Measurements from ENCODE around the gene RBM10.

The RBM10 gene

GRCh38 chrX:47218280-47218919 is 73.4 kb downstream of the RBM10 start, which contains the start of gene CDK16:
Gene CDK16, plus strand, starts transcription at chrX:47218681. Its CDS starts 4,877 bp downstream, at chrX:47223558.
- DNase-seq (ENCODE audit: low spot score): peak; percentile 79

- DNase-seq (ENCODE audit: low spot score): peak; percentile 7
Measured at GRCh38 chrX:47218920-47219815, 74.1 kb downstream of the RBM10 start.

GRCh38 chrX:47221756-47222155 is 76.7 kb downstream of the RBM10 start:
- no peak for DNase-seq (ENCODE audit: low spot score)

GRCh38 chrX:47222751-47223350 is 77.8 kb downstream of the RBM10 start:
- no peak for DNase-seq (ENCODE audit: low spot score)

GRCh38 chrX:47223476-47224250 is 78.6 kb downstream of the RBM10 start:
- DNase-seq (ENCODE audit: low spot score): no peak

- DNase-seq (ENCODE audit: low spot score): no peak
Measured at GRCh38 chrX:47224266-47224895, 79.4 kb downstream of the RBM10 start.

GRCh38 chrX:47224896-47225290 is 79.9 kb downstream of the RBM10 start:
- no peak for DNase-seq (ENCODE audit: low spot score)

- DNase-seq (ENCODE audit: low spot score): no peak
Measured at GRCh38 chrX:47226071-47226470, 81.0 kb downstream of the RBM10 start.

- DNase-seq (ENCODE audit: low spot score): no peak
Measured at GRCh38 chrX:47226531-47227333, 81.7 kb downstream of the RBM10 start.

- no peak for DNase-seq (ENCODE audit: low spot score)
Measured at GRCh38 chrX:47227334-47227583, 82.2 kb downstream of the RBM10 start.

GRCh38 chrX:47228550-47229270 is 83.7 kb downstream of the RBM10 start:
- DNase-seq (ENCODE audit: low spot score): no peak

- no peak for DNase-seq (ENCODE audit: low spot score)
Measured at GRCh38 chrX:47229427-47229826, 84.4 kb downstream of the RBM10 start.

GRCh38 chrX:47230136-47230868 is 85.3 kb downstream of the RBM10 start:
- DNase-seq (ENCODE audit: low spot score): no peak

GRCh38 chrX:47231167-47231566 is 86.1 kb downstream of the RBM10 start:
- DNase-seq (ENCODE audit: low spot score): no peak

- DNase-seq (ENCODE audit: low spot score): no peak
Measured at GRCh38 chrX:47232197-47232802, 87.3 kb downstream of the RBM10 start.

- peak; percentile 60 for DNase-seq (ENCODE audit: low spot score)
Measured at GRCh38 chrX:47232803-47233332, 87.8 kb downstream of the RBM10 start, which contains the start of gene USP11. Gene USP11, plus strand, starts transcription at chrX:47233009. Its CDS starts 35 bp downstream, at chrX:47233044.

- peak; percentile 91 for DNase-seq (ENCODE audit: low spot score)
Measured at GRCh38 chrX:47233333-47234113, 88.5 kb downstream of the RBM10 start.

- no peak for DNase-seq (ENCODE audit: low spot score)
Measured at GRCh38 chrX:47234583-47234982, 89.6 kb downstream of the RBM10 start.

All from putamen (tissue), 1 donor.